Activated T-cell treated with anti-CD3 and anti-CD28 coated beads for 48 hours (primary cell): ENCODE data around the gene RFTN1.

Source experiments
- DNase-seq: peaks from one replicate; pipeline ENCODE4 v3.0.0-alpha.2; 2020; ENCODE audit warnings: low read depth

Gene RFTN1

DNA sequence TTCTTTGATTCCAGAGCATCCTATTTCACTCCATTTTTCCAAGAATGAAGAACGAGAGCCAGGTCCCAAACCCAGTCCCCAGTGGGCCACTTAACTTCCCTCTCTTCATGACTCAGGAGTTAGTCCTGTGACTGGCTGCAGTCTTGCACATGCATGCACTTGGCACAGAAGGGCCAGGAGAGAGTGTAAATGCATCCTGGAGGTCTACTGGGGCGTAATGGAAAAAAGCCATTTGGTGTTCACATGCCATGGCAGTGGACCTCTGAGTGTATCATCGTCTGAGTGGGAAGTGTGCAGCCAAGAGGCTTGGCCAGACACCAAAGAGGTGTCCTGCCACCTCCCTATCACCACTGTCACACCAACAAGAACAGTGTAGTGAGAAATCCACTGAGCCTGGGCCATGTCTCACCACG is 15.1 kb upstream of the RFTN1 start:
- no peak for DNase-seq

DNA sequence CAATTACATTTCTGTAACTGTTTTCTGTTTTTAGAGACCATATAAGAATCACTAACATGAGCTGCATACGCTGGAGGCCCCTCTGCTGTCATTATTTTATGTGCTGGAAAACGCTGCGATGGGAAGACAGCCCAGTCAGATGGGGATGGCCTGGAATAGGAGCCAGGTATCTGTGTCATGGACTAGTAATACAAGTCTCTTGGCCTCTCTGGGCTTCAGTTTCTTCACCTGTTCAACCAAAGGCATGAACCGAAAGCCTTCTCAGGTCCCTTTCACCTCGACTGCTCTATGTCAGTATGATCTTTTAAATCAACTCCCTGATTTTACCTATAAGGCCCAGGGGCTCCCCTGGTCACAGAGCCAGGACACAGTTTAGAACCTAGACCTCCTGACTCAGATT is 14.6 kb upstream of the RFTN1 start:
- no peak for DNase-seq

DNA sequence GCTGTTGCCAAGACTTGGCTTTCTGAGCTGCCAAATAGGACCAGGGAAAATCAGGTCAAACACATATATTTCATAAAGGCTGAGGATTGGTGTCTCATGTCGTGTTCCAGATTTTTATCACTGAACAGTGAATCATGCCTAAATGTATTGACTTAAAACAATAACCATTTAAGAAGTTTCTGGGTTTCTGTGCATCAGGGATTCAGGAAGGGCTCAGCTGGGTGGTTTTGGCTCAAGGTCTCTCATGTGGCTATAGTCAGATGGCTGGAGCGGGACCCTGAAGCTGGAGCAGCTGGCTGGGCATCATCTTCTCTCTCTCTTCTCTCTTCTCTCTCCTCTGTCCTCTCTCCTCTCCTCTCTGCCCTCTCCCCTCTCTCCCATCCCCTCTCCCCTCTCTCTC is 10.7 kb upstream of the RFTN1 start:
- no peak for DNase-seq

DNA sequence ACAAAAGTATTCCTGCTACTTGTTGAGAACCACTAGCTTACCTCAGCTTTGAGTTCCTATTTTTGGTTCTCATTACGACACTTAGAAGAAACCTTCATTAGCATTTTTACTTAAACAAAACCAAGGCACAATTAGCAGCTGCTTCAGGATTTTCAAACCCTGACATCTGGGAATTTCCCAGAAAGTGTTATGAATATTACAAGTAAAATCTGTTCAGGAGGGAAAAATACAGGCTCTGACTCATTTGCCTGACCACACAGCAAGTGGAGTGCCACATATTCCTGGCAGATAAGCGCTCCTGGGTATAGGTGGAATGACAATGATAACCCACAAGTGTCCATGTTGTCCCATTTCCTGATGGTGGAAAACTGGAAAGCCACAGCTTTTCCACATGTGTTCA is 10.3 kb upstream of the RFTN1 start:
- DNase-seq: no peak

DNA sequence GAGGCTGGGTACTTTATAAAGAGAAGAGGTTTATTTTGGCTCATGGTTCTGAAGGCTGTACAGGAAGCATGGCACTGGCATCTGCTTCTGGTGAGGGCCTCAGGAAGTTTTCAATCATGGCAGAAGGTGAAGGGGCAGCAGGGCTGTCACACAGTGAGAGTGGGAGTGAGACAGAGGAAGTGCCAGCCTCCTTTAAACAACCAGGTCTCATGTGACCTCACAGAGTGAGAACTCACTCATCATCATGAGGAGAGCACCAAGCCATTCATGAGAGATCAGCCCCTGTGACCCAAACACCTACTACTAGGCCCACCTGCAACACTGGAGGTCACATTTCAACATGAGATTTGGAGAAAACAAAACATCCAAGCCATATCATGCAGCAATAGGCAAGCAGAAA is 9.3 kb upstream of the RFTN1 start:
- no peak for DNase-seq

DNA sequence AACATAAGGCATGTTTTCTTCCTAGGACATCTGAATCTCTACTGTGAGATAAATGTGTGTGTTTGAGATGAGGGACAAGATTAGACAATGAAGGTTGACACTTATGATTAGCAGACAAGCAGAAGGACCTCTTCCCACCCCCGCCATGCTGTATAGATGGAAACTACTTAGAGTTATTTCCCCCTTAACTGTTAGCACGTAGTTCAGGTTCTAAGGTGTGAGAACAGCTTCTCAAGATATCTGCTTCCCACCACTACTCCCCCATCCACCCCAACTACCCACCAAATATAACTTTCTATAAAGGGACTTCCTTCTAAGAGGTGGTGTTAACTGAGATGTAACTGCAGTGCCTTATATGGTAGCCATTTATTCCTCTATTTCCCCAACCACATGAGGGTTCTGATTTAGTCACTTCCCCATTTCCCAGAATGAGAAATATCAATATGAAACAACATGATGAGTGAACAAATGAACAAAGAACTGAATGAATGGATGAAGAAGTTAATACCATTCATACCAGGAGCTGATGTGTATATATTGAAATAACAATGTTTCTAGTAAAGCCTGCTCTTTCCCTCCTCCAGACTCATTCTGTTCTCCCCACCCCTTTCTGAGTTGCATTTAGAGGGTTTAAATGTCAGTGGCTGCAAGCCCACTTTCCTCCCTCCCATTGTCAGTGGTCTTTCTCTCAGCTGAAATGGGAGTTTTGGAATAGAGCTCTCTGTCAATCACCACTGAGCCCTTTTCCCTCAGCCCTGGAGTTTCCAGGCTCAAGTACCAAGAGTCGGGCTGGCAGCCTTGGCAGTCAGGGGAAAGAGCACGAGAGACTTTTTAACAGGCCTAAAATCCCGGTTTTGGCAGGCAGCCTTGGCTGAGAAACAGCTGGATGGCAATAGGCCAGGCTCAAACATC is 7.7 kb upstream of the RFTN1 start:
- no peak for DNase-seq

DNA sequence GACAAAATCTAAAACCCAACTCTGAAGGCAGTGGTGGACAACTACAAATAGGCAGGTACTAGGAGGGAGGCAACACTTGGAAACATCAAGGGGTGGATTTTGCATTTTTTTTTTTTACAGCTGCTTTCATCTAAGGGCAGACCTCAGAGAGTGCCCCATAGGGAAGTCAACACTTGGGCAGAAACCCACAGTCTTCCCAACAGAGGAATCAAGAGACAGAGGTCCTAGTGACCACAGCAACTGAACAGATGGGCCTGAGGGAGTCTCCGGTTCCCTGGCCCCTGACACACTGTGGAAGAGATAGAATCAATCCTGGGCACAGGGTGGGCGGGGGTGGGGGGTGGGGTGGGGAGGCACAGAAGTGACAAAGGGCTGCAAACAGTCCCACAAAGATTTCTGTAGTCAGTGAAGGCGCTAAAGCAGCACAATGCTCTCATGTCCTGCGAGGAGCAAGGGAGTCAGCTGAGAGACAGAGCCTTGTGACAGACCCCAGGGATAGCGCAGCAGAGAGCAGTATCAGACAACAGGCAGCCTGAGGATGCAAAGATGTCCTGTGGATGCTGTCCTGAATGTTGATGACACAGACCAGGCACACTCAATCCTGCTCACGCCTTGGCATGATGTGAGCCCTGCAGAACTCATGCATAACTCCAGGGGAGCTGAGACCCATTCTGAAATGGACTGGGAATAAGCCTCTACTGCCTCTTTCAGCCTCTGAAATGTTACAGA is 6.9 kb upstream of the RFTN1 start:
- no peak for DNase-seq

DNA sequence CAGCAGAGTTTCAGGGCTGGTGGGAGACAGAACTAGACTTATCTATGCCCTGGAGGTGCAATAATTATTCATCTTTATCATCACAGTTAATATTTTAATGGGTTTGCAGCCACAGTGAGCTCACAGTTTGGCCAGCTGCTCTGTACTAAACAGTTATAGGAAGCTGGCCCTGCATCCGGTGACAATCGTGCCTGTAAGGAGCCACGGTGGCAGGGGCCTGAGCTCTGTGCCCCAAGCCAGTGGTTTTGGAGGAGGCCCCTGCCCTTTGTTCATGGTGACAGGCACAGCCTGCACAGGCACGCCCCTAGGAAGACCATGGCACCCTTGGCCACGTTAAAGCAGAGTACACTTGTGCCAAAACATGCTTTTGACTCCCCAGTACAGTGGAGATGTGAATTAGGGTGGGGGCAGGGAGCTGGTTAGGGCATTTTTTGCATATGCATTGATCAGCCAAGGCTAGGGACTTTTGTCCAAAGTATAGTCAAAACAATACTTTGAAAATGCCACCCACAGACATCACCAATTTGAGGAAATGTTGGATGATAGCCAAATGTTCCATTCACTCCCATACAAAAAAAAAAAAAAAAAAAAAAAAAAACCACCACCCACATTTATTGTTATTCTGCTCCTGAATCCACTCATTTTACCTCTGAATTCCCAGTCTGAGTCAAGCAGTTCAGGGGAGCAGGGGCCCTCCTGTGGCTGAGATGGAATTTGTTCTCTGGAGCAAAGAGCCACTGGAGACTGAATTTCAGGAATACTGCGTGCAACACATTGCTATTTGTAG is 3.4 kb upstream of the RFTN1 start:
- DNase-seq: no peak

DNA sequence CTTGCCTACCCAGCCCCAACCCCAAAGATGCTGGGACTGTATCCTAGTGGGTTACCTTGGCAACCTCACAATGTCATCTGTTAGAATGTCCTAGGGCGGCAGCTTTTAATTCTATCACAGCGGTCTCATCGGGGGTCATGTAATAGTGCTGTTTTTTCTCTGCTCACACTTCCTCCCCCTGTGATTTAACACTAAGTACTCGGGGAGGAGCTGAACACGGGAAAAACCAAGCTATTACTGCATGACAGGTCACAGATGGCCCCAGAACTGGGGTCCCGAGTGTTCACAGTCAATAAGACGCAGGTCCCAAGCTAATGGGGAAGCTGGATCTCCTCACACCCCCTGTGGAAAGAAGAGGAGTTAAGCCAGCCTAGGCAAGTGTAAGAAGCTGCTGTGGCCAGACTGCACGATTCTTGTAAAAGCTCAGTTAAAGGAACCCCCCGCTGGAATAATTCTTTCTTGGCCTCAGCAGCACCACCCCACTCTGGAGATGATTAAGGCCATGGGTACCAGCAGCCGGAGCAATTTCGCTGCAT is 2.5 kb upstream of the RFTN1 start:
- no peak for DNase-seq

DNA sequence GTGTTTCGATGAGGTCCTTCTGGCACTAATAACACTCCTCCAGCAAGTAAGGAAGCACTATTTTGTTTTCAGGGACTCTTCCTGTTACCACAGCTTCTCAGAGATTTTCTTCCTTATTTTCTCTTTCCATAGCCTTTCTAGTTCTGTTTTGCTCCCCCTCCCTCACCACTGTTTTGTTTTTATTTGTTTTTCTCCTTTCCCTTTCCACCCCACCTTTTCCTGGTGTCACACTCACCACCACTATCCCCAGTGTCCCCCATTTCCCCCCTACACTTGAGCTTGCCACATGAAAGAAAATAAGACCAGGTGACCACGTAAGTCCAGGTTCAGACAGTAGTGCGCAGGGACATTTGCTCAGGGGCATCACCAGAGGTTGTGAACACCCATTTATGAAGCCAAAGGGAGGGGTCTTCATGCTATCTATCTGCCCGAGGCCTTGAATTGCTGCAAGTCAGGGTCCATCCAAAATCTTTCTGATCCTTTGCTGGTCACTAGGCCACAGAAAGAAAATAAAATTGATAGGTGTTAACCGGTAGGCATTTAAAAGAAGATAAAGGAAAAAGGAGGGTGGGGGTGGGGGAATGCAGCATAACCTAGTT is 1.4 kb upstream of the RFTN1 start:
- no peak for DNase-seq

DNA sequence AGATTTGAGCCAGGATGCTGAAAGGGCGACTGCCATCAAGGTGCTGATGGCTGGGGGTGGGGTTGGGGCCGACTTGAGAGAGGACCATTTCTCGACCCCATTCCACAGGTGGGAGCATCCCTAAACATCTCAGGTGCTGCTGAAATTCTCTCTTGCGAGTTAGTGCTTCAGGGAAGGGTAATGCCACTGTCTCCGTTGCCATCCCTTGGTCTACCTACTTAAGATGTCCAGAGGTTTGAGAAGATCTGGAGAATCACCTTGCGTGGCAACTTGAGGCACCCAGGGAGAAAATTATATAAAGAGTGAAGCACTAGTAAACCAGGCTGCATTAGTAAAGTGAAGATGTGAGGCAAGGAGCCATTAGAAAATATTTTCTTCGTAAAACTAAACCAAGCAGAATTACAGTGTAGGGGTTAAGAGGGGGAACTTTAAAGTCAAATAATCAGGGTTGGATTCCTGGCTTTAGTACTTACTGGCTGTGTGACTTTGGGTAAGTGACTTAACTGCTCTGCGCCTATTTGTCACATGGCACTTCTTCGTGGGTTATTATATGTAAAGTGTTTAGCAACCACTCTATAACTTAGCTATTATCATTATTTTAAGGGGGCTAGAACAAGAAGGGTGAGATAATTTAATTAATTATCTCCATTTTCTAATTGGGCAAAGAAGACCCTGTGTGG is 662 bp upstream of the RFTN1 start:
- no peak for DNase-seq

DNA sequence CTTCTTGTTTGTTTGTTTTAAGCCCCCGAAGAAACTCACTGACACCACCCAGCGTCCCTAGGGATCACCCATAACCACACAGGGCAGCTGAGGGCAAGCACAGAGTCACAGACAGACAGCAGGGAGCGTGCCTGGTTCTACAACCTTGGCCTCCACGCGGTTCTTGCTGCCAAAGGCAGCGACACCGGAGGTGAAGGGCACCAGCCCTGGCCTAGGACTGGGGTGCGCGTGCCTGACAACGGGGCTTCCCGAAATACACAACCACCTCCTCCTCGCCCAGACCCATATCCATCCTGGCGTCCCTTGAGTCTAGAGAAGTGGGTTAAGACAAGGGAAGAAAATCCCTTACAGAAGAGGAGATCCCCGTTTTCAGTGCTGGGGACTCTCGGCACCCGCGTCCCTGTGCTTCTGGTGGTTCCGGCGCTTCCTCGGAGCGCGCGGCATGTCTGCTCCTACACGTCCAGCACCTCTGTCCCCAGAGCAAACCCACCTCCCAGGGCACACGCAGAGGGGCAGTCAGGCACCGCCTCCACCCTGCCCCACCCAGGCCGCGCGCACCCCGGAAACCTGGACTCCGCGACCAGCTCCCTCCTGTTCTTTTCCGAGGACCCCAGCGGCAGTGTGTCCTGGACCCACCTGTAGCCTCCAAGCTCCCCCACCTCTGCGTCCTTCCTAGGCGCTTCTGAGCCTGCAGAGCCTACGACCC is 911 bp downstream of the RFTN1 start:
- peak; percentile 41 for DNase-seq

DNA sequence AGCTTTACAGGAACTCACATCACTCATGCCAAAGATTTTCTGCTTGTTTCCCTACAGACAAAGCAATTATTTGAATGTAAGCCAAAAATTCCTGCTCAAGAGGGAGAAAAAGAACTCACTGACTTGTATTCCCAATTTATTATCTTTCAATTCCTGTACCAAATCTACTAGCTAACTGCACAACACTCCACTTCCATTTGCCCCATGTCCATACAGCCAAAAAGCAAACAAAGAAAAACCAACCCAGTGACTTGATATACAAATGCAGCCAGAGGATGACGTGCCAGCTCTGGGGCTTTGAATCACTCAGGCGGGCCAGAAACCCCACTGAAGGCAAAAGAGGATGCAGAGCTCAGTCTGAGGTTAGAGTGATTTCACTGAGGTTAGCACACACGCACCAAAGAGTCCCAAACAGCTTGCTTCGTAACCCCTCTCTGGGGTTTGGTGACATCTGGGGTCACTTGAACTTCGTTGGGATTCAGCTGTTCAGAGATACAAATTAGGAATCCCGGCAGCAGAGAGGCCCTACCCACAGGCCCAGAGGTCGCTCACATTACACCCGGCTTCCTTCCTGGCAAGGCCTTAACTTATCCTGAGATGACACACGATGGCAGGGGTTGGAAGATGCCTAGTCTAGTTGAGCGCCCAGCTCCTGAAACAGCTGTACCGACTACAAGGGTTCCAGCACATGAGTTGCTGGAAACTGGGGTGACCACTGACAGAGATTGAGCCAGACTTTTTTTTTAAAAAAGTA is 1.6 kb downstream of the RFTN1 start:
- DNase-seq: peak; percentile 72

DNA sequence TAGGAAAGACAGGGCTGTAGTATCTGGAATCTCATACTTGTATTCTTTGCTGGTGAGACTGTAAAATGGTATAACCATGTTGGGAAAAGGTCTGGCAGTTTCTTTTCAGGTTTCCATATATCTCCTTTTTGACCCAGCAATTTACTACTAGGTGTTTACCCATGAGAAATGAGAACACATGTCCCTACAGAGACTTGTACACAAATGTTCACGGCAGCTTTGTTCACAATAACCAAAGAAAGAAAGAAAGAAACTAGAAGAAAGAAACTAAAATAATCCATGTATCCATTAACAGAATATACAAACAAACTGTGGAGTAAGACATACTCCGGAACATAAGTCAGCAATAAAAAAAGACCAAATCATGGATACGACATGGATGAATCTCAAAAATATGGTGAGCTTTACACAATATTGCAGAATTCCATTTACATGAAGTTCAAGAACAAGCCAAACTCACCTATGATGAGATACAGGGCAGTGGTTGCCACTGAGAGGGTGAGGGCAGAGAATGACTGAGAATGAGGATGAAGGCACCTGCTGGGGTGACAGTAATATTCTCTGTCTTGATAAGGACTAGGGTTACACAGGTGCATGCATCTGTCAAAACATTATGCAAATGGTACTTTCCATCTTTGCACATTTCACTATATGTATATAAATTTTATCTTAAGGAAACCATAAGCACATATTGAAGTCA is 2.7 kb downstream of the RFTN1 start:
- DNase-seq: no peak

DNA sequence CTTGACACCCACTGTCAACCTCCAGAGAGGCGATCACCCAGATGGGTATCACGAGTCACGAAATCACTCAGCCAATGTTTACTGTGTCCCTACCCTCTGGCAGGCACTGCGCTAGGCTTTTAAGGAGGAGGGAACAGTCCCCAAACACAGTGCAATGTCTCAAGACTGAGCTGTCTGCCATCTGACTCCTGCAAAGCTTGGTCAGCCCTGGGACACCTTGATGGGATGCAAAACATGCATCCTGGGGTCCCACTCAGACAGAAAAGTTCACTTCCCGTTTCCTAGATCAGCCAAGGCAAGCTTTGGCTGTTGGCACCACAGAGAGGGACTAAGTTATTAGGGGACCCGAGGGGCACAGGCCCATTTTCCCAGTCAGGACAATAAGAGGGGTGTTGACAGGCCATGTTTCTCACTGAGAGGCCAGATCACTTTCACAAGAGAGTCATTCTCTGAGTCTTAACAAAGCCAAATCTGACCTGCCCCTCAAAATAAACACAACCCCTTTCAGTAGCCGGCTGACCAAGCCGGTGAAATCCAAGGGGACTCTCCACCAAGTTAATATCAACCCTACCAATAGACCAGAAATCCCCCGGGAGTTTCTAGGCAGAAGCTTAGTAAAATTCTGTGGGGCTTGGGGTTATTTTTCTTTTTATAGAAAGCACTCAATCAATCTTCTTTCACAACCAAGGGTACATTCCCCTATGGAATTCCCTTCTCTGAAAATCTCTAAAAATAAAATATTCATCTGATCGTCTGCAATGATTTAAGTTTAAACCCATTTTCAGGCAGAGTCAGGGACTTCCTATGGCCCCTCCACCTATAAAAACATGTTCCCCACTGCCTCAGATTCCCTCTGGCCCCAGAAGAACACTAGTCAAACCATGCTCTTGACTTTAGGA is 3.5 kb downstream of the RFTN1 start:
- no peak for DNase-seq

DNA sequence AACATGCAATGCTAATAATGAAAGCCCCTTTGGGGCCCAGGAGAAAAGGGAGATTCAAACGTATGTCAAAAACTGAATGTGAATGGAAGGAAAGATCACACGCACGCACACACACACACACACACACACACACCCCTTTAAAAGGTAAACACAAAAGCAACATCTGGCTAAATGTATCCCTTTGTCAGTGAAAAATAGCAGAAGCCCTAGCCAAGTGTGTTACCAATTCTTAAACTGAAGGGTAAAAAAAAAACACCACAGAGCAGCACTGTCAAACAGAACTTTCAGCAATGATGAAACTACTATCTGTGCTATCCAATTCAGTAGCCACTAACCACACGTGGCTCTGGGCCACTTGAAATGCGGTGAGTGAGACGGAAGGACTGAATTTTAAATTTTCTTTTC is 4.9 kb downstream of the RFTN1 start:
- DNase-seq: no peak

DNA sequence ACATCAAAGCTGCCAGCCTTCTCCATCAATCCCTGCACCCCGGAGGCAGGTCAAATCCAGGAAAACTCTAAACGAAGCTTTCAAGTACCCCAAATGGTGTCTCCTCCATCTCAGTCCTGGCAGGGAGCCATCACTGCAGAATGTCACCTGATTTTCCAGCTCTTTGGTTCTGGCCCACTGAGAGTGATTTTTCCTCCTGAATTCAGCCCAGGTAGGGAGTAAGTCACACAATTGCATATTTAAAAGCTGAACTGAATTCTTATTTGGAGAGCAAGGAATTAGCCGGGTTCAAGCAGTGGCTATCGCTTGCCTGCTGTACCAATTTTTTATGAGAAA is 5.3 kb downstream of the RFTN1 start:
- DNase-seq: no peak

DNA sequence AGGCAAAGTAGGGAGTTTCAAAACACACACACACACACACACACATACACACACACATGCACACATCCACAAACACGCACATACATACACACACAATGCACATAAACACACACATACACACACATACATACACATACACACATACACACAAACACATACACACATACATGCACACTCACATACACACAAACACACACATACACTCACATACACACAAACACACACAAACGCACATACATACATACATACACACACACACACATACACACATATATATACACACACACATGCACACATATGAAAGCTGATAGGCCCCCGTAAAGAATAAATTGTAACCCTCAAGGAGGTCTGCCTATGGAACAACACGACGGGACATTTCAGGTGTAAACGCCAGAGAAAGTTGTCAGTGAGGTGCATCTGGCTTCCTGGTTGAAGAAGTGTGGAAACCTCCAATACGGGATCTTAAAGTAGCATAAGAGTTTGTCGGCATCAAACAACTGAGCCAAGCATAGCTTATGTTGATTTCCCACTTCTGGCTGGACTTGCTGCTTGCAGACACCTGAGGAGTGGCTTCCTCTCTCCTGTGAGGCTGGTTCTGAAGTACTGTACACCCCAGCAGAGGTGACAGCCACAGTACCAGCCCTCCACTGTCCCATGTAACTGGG is 5.8 kb downstream of the RFTN1 start:
- no peak for DNase-seq
